ENCODE data around the gene GNGT2. TPM values are rescaled to one million over a fixed set of nuclear protein-coding genes. Genes with fewer than 3 reads are reported as not detected.

GNGT2 gene
- total and polyA plus RNA-seq, 2 experiments from 2014 or later, result not detected

DNA sequence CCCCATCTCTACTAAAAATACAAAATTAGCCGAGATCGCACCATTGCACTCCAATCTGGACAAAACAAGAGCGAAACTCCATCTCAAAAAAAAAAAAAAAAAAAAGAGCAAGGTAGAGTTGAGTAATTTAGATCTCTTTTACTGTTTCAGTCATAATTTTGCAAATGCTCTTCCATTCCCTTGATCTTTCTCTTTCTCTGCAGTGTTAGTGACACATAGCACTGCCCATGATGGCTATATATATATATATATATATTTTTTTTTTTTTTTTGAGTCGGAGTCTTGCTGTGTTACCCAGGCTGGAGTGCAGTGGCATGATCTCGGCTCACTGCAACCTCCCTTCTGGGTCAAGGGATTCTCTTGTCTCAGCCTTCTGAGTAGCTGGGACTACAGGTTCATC is 32.4 kb upstream of the GNGT2 start:
- TF ChIP-seq, protein P1, sequence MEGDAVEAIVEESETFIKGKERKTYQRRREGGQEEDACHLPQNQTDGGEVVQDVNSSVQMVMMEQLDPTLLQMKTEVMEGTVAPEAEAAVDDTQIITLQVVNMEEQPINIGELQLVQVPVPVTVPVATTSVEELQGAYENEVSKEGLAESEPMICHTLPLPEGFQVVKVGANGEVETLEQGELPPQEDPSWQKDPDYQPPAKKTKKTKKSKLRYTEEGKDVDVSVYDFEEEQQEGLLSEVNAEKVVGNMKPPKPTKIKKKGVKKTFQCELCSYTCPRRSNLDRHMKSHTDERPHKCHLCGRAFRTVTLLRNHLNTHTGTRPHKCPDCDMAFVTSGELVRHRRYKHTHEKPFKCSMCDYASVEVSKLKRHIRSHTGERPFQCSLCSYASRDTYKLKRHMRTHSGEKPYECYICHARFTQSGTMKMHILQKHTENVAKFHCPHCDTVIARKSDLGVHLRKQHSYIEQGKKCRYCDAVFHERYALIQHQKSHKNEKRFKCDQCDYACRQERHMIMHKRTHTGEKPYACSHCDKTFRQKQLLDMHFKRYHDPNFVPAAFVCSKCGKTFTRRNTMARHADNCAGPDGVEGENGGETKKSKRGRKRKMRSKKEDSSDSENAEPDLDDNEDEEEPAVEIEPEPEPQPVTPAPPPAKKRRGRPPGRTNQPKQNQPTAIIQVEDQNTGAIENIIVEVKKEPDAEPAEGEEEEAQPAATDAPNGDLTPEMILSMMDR (IDR thresholded peaks at IDR 0.05; ENCODE audit: poor library complexity), result no peak
- TF ChIP-seq EZH2 (IDR thresholded peaks at IDR 0.05; ENCODE audit: borderline replicate concordance), result no peak
- no peak for TF ChIP-seq EZH2phosphoT487 (IDR thresholded peaks at IDR 0.05; ENCODE audit: low read depth, severe bottlenecking, unreplicated experiment)
- H3K36me3 ChIP-seq (replicated peaks; ENCODE audit: insufficient read depth, low read depth), result no peaks in the 10 kb centered on the region
- no peak overlapping the region for H3K4me2 ChIP-seq
- H3K9me3 ChIP-seq (ENCODE audit: low read depth), result no peaks in the 10 kb centered on the region
- no peak overlapping the region for H3K27ac ChIP-seq
- H3K79me2 ChIP-seq, result no peaks in the 10 kb centered on the region
- 93% methylated on average over 5 of the region's 5 CpGs for WGBS (ENCODE audit: low lambda C conversion rate, missing lambda C conversion rate)
- no peaks in the 10 kb centered on the region for H3K27me3 ChIP-seq
- no peaks in the 10 kb centered on the region for H3K4me1 ChIP-seq (ENCODE audit: insufficient read depth)
- no peaks in the 10 kb centered on the region for H4K20me1 ChIP-seq (ENCODE audit: insufficient read depth, poor library complexity, severe bottlenecking)
- no peak for DNase-seq (ENCODE audit: low spot score)
- H3K9me2 ChIP-seq (replicated peaks; ENCODE audit: insufficient read depth), result no peaks in the 10 kb centered on the region
- no peak overlapping the region for H3K4me3 ChIP-seq
- no peak overlapping the region for H2AFZ ChIP-seq

DNA sequence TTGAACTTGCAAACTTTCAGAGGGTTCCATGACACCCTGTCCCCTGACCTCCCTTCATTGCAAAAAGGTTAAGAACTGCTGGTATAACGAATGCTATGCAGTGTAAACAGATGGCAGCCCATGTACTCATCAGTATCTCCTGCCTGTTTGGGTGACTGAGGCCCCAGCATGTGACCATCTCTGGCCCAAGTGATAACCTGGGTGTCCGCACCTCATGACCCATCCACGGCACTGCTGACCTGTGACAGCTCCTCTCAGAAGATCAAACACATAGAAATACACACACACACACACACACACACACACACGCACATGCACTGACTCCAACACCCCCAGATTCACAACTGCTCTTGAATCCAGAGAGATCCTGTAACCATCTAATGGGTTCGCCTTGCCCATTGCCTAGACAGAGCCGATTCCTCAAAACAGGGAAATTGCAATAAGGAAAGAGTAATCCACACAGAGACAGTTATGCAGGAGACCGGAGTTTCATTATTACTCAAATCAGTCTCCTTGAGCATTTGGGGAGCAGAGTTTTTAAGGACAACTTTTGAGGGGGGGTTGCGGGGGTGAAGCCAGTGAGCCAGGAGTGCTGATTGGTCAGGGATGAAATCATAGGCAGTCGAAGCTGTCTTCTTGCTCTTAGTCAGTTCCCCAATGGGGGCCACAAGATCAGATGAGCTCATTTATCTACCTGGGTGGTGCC is 31.5 kb upstream of the GNGT2 start:
- 89% methylated on average over 9 of the region's 9 CpGs for WGBS (ENCODE audit: low lambda C conversion rate, missing lambda C conversion rate)
- H2AFZ ChIP-seq, result no peak overlapping the region

DNA sequence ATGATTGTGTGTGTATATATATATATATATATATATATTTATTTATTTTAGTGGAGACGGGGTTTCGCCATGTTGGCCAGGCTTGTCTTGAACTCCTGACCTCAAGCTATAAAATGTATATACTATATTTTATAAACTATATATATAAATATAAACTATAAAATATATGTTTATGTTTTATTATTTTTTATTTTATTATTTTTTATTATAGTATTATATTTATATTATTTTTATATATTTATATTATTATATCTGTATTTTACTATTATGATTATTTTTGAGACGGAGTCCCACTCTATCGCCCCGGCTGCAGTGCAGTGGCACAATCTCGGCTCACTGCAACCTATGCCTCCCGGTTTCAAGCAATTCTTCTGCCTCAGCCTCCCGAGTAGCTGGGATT is 30.7 kb upstream of the GNGT2 start:
- DNase-seq (ENCODE audit: low spot score), result no peak
- H3K4me2 ChIP-seq, result no peak overlapping the region
- no peaks in the 10 kb centered on the region for H4K20me1 ChIP-seq (ENCODE audit: insufficient read depth, poor library complexity, severe bottlenecking)
- H3K79me2 ChIP-seq, result no peaks in the 10 kb centered on the region
- H2AFZ ChIP-seq, result no peak overlapping the region
- no peak overlapping the region for H3K27ac ChIP-seq
- H3K4me1 ChIP-seq (ENCODE audit: insufficient read depth), result no peaks in the 10 kb centered on the region
- 92% methylated on average over 8 of the region's 8 CpGs for WGBS (ENCODE audit: low lambda C conversion rate, missing lambda C conversion rate)
- no peaks in the 10 kb centered on the region for H3K9me2 ChIP-seq (replicated peaks; ENCODE audit: insufficient read depth)
- no peaks in the 10 kb centered on the region for H3K9me3 ChIP-seq (ENCODE audit: low read depth)
- no peak overlapping the region for H3K4me3 ChIP-seq
- TF ChIP-seq EZH2 (IDR thresholded peaks at IDR 0.05; ENCODE audit: borderline replicate concordance), result no peak
- TF ChIP-seq EZH2phosphoT487 (IDR thresholded peaks at IDR 0.05; ENCODE audit: low read depth, severe bottlenecking, unreplicated experiment), result no peak
- TF ChIP-seq, protein P1 (IDR thresholded peaks at IDR 0.05; ENCODE audit: poor library complexity), result no peak
- no peaks in the 10 kb centered on the region for H3K36me3 ChIP-seq (replicated peaks; ENCODE audit: insufficient read depth, low read depth)
- no peaks in the 10 kb centered on the region for H3K27me3 ChIP-seq

More for the DNA sequence above, 31.5 kb upstream of the GNGT2 start:
- DNase-seq (ENCODE audit: low spot score), result no peak
- H3K79me2 ChIP-seq, result no peaks in the 10 kb centered on the region
- no peak overlapping the region for H3K4me2 ChIP-seq
- no peaks in the 10 kb centered on the region for H4K20me1 ChIP-seq (ENCODE audit: insufficient read depth, poor library complexity, severe bottlenecking)
- H3K36me3 ChIP-seq (replicated peaks; ENCODE audit: insufficient read depth, low read depth), result no peaks in the 10 kb centered on the region
- no peaks in the 10 kb centered on the region for H3K4me1 ChIP-seq (ENCODE audit: insufficient read depth)
- no peaks in the 10 kb centered on the region for H3K27me3 ChIP-seq
- TF ChIP-seq EZH2 (IDR thresholded peaks at IDR 0.05; ENCODE audit: borderline replicate concordance), result no peak
- TF ChIP-seq EZH2phosphoT487 (IDR thresholded peaks at IDR 0.05; ENCODE audit: low read depth, severe bottlenecking, unreplicated experiment), result no peak
- TF ChIP-seq, protein P1 (IDR thresholded peaks at IDR 0.05; ENCODE audit: poor library complexity), result no peak
- H3K4me3 ChIP-seq, result no peak overlapping the region
- H3K27ac ChIP-seq, result no peak overlapping the region
- no peaks in the 10 kb centered on the region for H3K9me3 ChIP-seq (ENCODE audit: low read depth)
- H3K9me2 ChIP-seq (replicated peaks; ENCODE audit: insufficient read depth), result no peaks in the 10 kb centered on the region
